Hepatocyte (in vitro differentiated cells): ENCODE measurements around the gene AP4S1. TPM values are rescaled to one million over a fixed set of nuclear protein-coding genes. Genes with fewer than 3 reads are reported as not detected.
A peak's percentile ranks its signal among the peaks of the same experiment; 100 is the strongest.
"Not testable (repeated sequence)": the region's sequence is repeated elsewhere in the genome, so short reads cannot be mapped to it uniquely, and the experiment has no call there.

Source experiments
- DNase-seq: peaks from one replicate; pipeline ENCODE4 v3.0.0-alpha.2; 2016; ENCODE audit warnings: low spot score
- H2AFZ ChIP-seq: fragments of 200-600 bp; sonication (generic); 2 replicates; pipeline ENCODE4 v1.6.0; 2016; ENCODE audit warnings: antibody characterized with exemption, mild to moderate bottlenecking
- H3K27ac ChIP-seq: fragments of 200-600 bp; sonication (generic); 2 replicates; pipeline ENCODE4 v1.5.1; 2016; ENCODE audit warnings: mild to moderate bottlenecking
- H3K27me3 ChIP-seq: fragments of 200-600 bp; sonication (generic); 2 replicates; pipeline ENCODE4 v1.6.1; 2016
- H3K36me3 ChIP-seq: fragments of 200-600 bp; sonication (generic); replicated peaks from 2 replicates; pipeline ENCODE4 v1.5.1; 2016; ENCODE audit warnings: low read depth; ENCODE audit not compliant: insufficient read depth
- H3K4me1 ChIP-seq: fragments of 200-600 bp; sonication (generic); 2 replicates; pipeline ENCODE4 v1.5.1; 2016; ENCODE audit warnings: mild to moderate bottlenecking, moderate library complexity; ENCODE audit not compliant: insufficient read depth
- H3K4me2 ChIP-seq: fragments of 200-600 bp; sonication (generic); 2 replicates; pipeline ENCODE4 v1.6.0; 2016
- H3K4me3 ChIP-seq: fragments of 200-600 bp; sonication (generic); 2 replicates; pipeline ENCODE4 v1.5.1; 2016; ENCODE audit warnings: mild to moderate bottlenecking
- H3K79me2 ChIP-seq: fragments of 200-600 bp; sonication (generic); 2 replicates; pipeline ENCODE4 v1.6.0; 2017; ENCODE audit warnings: mild to moderate bottlenecking
- H3K9me2 ChIP-seq: fragments of 200-600 bp; sonication (generic); replicated peaks from 2 replicates; pipeline ENCODE4 v1.6.0; 2017; ENCODE audit warnings: mild to moderate bottlenecking; ENCODE audit not compliant: insufficient read depth
- H3K9me3 ChIP-seq: fragments of 200-600 bp; sonication (generic); 2 replicates; pipeline ENCODE4 v1.5.1; 2016; ENCODE audit warnings: low read depth, mild to moderate bottlenecking
- H4K20me1 ChIP-seq: fragments of 200-600 bp; sonication (generic); 2 replicates; pipeline ENCODE4 v1.6.0; 2016; ENCODE audit warnings: mild to moderate bottlenecking; ENCODE audit not compliant: insufficient read depth, poor library complexity, severe bottlenecking
- EZH2 ChIP-seq: fragments of 200-600 bp; sonication (generic); IDR thresholded peaks from 2 replicates; pipeline ENCODE4 v1.6.1; 2016; ENCODE audit warnings: antibody characterized with exemption, mild to moderate bottlenecking, borderline replicate concordance
- EZH2phosphoT487 ChIP-seq: fragments of 200-600 bp; sonication (generic); IDR thresholded peaks from one replicate; pipeline ENCODE4 v1.6.1; 2018; ENCODE audit warnings: antibody characterized with exemption, mild to moderate bottlenecking, low read depth, moderate library complexity; ENCODE audit not compliant: unreplicated experiment, severe bottlenecking
- WGBS: methylation state at CpG from one replicate; pipeline ENCODE4 v1.1.6; 2016; ENCODE audit warnings: low lambda C conversion rate; ENCODE audit errors: missing lambda C conversion rate; 5-methylcytosine and 5-hydroxymethylcytosine counted together
- polyA plus RNA-seq: library from polyadenylated mRNA; unstranded; fragments of >200 nt; fragmentation: Nextera tagmentation; extraction: Ambion mirVana; gene quantifications from 2 replicates; pipeline ENCODE4 v1.2.1, GENCODE V29; 2016
- total RNA-seq: library from RNA; depleted of rRNA; stranded (reverse); fragments of >200 nt; gene quantifications from 2 replicates; pipeline ENCODE4 v1.2.3, GENCODE V29; 2014
- TF ChIP-seq, protein P1 (sequence below): fragments of 200-600 bp; sonication (generic); IDR thresholded peaks from 2 replicates; pipeline ENCODE4 v1.5.1; 2016; ENCODE audit warnings: antibody characterized with exemption, mild to moderate bottlenecking; ENCODE audit not compliant: poor library complexity

AP4S1 gene
- total and polyA plus RNA-seq, 2 experiments from 2014 or later, result 5.2 to 14.0 TPM

DNA sequence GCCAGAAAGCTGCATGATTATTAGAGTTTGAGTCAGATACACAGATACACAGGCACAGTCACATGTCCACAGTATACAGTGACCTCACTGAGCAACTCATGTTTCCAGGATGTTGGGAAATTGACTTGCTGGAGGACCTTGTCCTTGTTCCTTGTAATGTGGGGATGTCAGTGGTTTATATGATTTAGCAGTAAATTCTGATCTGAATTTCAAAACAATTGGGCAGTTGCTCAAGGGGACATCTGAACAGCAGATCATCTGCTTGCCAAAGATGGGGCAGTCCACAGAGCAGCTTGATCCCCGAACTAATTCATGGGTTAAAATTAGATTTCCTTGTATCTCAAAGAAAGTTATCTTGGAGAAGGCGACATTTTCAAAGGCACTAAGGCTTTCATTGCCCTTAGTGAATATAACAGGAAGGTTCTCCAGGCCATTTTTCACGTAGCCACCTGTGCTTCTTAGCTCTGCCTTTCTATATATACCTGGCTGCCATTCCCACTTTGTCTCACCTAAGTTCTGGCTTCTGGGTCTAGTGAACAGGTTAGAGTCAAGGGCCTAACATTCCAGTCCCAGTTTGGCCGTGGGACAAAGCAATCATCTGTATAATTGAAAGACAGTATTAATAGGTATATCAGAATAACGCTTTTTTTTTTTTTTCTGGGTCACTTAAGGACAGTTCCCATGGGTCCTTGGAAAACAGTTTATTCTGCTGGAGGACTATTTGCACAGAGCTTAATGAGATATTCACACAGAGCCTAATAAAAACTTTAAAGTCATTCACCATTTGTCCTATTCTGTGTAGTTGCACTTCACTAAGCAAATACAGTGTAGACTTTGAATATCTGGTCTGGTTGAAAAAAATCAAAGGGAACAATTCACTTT is 65.7 kb downstream of the AP4S1 start:
- Histone ChIP-seq H3K4me1 (peaks cover 18% of the 10 kb centered on the region), H3K27ac (peak overlapping the region; percentile 87), H4K20me1 (no peaks in the 10 kb centered on the region), H3K36me3 (no peaks in the 10 kb centered on the region), H3K79me2 (no peaks in the 10 kb centered on the region), H2AFZ (no peak overlapping the region), H3K9me2 (no peaks in the 10 kb centered on the region), H3K4me2 (no peak overlapping the region), H3K27me3 (no peaks in the 10 kb centered on the region), H3K9me3 (no peaks in the 10 kb centered on the region), H3K4me3 (no peak overlapping the region)
- no peak for TF ChIP-seq EZH2phosphoT487
- no peak for TF ChIP-seq EZH2
- TF ChIP-seq, protein P1, sequence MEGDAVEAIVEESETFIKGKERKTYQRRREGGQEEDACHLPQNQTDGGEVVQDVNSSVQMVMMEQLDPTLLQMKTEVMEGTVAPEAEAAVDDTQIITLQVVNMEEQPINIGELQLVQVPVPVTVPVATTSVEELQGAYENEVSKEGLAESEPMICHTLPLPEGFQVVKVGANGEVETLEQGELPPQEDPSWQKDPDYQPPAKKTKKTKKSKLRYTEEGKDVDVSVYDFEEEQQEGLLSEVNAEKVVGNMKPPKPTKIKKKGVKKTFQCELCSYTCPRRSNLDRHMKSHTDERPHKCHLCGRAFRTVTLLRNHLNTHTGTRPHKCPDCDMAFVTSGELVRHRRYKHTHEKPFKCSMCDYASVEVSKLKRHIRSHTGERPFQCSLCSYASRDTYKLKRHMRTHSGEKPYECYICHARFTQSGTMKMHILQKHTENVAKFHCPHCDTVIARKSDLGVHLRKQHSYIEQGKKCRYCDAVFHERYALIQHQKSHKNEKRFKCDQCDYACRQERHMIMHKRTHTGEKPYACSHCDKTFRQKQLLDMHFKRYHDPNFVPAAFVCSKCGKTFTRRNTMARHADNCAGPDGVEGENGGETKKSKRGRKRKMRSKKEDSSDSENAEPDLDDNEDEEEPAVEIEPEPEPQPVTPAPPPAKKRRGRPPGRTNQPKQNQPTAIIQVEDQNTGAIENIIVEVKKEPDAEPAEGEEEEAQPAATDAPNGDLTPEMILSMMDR, result no peak
- 74% methylated on average over 5 of the region's 5 CpGs for WGBS
- DNase-seq, result peak; percentile 74

DNA sequence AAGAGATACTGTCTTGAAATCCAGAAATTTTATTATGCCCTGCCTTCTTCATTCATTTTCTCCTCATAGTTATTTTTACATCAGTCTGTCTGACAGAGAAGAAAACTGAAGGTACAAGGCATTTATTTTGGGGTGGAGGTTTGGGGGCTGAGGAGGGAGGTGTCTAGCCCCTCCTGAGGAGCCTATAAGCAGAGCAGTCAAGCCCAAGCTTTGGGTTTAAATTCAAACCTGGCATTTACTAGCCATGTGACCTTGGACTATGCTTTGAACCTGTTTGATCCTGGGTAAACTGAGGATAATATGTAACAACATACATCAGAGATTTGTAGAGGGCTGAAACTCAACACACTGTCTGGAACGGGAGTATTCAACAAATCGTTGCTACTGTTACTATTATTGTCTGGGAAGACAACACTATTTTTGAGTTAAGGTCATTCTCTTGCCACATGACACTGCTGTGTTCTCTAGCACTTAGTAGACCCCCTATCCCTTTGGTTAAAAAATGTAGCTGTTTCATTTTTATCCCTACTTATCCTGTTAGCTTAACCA is 66.8 kb downstream of the AP4S1 start:
- no peak for DNase-seq
- H3K4me3 ChIP-seq, result no peak overlapping the region
- no peaks in the 10 kb centered on the region for H4K20me1 ChIP-seq
- TF ChIP-seq EZH2phosphoT487, result no peak
- TF ChIP-seq EZH2, result no peak
- TF ChIP-seq, protein P1, result no peak
- WGBS, result 73% methylated on average over 2 of the region's 2 CpGs
- H3K4me1 ChIP-seq, result peaks cover 18% of the 10 kb centered on the region
- H2AFZ ChIP-seq, result no peak overlapping the region
- H3K79me2 ChIP-seq, result no peaks in the 10 kb centered on the region
- H3K9me2 ChIP-seq, result no peaks in the 10 kb centered on the region
- H3K27ac ChIP-seq, result peak overlapping the region; percentile 87
- H3K4me2 ChIP-seq, result no peak overlapping the region
- H3K9me3 ChIP-seq, result no peaks in the 10 kb centered on the region
- H3K27me3 ChIP-seq, result no peaks in the 10 kb centered on the region
- no peaks in the 10 kb centered on the region for H3K36me3 ChIP-seq

DNA sequence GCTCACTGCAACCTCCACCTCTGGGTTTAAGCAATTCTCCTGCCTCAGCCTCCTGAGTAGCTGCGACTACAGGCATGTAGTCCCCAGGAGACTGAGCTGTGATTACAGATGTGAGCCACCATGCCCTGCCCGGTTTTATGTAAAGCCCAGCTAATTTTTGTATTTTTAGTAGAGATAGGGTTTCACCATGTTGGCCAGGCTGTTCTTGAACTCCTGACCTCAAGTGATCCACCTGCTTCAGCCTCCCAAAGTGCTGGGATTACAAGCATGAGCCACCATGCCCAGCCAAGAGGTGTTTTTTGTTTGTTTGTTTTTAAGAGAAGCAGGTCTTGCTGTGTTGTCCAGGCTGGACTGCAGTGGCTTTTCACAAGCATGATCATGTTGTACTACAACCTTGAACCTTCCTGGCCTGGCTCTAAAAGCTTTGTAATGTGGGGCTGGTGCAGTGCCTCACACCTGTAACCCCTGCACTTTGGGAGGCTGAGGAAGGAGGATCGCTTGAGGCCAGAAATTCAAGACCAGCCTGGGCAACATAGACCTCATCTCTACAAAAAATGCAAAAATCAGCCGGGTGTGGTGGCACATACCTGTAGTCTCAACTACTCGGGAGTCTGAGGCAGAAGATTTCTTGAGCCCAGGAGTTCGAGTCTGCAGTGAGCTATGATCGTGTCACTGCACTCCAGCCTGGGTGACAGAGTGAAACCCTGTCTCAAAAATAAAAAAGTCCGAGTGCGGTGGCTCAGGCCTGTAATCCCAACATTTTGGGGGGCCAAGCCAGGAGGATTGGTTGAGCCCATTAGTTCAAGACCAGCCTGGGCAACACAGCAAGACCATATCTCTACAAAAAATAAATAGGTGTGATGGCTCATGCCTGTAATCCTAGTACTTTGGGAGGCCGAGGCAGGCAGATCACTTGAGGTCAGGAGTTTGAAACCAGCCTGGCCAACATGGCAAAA is 68.7 kb downstream of the AP4S1 start:
- H3K4me1 ChIP-seq, result peaks cover 18% of the 10 kb centered on the region
- not testable (repeated sequence) for H3K36me3 ChIP-seq, H3K4me2 ChIP-seq, H3K79me2 ChIP-seq, H3K4me3 ChIP-seq, H4K20me1 ChIP-seq, H3K9me2 ChIP-seq, DNase-seq, H3K9me3 ChIP-seq, H3K27ac ChIP-seq, H2AFZ ChIP-seq, H3K27me3 ChIP-seq
- WGBS, result 95% methylated on average over 10 of the region's 10 CpGs

DNA sequence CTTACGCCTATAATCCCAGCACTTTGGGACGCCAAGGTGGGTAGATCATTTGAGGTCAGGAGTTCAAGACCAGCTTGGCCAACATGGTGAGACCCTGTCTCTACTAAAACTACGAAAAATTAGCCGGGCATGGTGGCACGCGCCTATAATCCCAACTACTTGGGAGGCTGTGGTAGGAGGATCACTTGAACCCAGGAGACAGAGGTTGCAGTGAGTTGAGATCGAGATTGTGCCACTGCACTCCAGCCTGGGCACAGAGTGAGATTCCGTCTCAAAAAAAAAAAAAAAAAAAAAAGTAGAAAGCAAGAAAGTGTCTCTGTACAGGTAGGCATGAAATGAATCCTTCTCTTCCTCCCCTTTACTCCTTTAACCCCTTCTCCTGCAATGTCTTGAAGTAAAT is 70.4 kb downstream of the AP4S1 start:
- H2AFZ ChIP-seq, H4K20me1 ChIP-seq, H3K36me3 ChIP-seq, H3K79me2 ChIP-seq, H3K27me3 ChIP-seq, H3K9me2 ChIP-seq, H3K9me3 ChIP-seq, H3K4me3 ChIP-seq, DNase-seq, H3K4me2 ChIP-seq, H3K27ac ChIP-seq: not testable (repeated sequence)
- peaks cover 12% of the 10 kb centered on the region for H3K4me1 ChIP-seq
- WGBS, result 97% methylated on average over 8 of the region's 8 CpGs
